Subcutaneous abdominal adipose tissue (tissue), 5 donors: ENCODE results near the gene MAP7D1.

Experiments used
- H3K27ac ChIP-seq: one replicate; pipeline ENCODE4 v1.7.0; 2013; ENCODE audit warnings: low read depth, mild to moderate bottlenecking, inconsistent platforms, low read length, moderate library complexity
- H3K27me3 ChIP-seq, 5 donors: one replicate each; pipeline ENCODE4 v1.7.0; 2013; ENCODE audit warnings: low read length in 5 of 5, inconsistent platforms in 1 of 5; ENCODE audit not compliant: control insufficient read depth in 5 of 5, insufficient read depth in 4 of 5
- H3K36me3 ChIP-seq, 5 donors: one replicate each; pipeline ENCODE4 v1.7.0; 2013; ENCODE audit warnings: low read length in 5 of 5; ENCODE audit not compliant: control insufficient read depth in 5 of 5, insufficient read depth in 5 of 5
- H3K4me1 ChIP-seq, 5 donors: one replicate each; pipeline ENCODE4 v1.7.0; 2013; ENCODE audit warnings: low read length in 5 of 5, mild to moderate bottlenecking in 3 of 5, moderate library complexity in 1 of 5; ENCODE audit not compliant: control insufficient read depth in 5 of 5, insufficient read depth in 5 of 5
- H3K4me3 ChIP-seq, 5 donors: one replicate each; pipeline ENCODE4 v1.7.0; 2013; ENCODE audit warnings: low read length in 5 of 5, low read depth in 1 of 5
- H3K9ac ChIP-seq, 5 donors: one replicate each; pipeline ENCODE4 v1.7.0; 2013; ENCODE audit warnings: low read length in 5 of 5, mild to moderate bottlenecking in 4 of 5, moderate library complexity in 3 of 5
- H3K9me3 ChIP-seq, 5 donors: one replicate each; pipeline ENCODE4 v1.7.0; 2013; ENCODE audit warnings: low read length in 5 of 5; ENCODE audit not compliant: control insufficient read depth in 5 of 5
- donor health status: healthy.
- donor health status: healthy.
- donor health status: healthy.
- donor health status: healthy.
- donor health status: healthy.

The MAP7D1 gene

DNA sequence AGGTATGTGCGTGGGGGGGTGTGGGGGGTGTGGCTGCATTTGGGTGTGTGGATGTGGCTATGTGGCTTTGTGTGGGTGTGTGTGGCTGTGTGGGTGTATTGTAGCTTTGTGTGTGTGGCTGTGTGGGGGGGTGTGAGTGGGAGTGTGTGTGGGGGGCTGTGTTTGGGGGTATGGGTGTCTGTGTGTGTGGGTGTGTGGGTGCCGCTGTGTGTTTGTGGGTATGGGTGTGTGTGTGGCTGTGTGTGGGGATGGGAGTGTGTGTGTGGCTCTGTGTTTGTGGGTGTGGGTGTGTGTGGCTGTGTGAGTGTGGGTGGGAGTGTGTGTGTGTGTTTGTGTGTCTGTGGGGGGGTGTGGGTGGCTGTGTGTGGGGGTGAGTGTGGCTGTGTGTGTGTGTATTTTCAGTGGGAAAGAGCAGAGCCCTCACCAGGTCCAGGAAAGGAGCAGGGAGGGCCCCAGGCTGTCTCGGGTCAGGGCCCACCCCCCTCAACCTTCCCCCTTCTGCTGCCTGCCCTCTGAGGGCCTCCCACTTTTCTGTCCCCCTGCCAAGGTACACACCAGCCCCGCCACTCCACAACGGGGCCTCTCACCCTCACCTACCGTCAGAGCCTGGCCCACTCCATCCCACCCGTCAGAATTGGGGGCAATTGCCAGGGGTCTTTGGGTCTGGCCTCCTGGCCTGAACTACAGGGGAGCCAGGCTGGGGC lies 29.0 kb upstream of the MAP7D1 start:
- no peak overlapping the region for H3K4me3 ChIP-seq
- peaks cover 3 to 20% (median 7%) of the 10 kb centered on the region in 5 donors for H3K27me3 ChIP-seq
- H3K4me1 ChIP-seq = peaks cover 0 to 32% (median 14%) of the 10 kb centered on the region in 5 donors
- H3K9me3 ChIP-seq = no peaks in the 10 kb centered on the region
- H3K36me3 ChIP-seq = no peaks in the 10 kb centered on the region
- no peak overlapping the region for H3K9ac ChIP-seq
- no peak overlapping the region for H3K27ac ChIP-seq

DNA sequence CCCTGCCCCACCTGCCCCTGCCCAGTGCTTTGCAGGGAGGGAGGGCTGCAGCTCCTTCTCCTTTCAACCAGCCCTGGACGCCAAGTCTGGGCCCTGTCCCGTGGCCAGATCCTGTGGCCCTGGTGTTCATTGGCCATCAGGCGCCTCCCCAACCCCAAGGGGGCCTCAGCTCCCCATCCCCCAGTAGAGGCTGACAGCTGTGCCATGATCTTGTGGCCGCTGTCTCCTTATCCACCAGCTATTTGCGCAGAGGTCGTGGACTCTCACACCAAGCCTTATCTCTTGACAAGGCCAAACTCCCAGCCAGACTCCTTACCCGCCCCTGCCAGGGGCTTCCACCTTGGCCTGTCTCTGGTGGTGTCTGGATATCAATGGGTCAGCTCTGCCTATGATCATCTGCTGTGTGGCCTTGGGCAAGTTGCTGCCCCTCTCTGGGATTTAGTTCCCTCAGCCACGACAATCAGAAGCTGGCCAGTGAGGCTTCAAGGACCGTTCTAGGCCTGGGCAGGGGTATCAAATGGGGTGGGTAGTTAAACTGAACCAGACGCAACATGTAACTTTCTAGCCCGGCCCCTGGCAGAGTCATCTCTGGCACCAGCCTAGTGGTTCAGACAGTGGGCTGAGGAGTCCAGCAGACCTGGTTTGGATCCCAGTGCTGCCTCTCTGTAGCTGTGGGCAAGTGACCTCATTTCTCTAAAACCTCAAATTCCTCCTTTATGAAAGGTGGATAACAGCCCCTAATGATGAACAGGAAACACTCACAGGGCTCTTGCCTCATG lies 27.6 kb upstream of the MAP7D1 start:
- H3K9ac ChIP-seq = peak overlapping the region in 1 of 5 donors; percentile 10
- H3K36me3 ChIP-seq = no peaks in the 10 kb centered on the region
- peaks cover 3 to 20% (median 7%) of the 10 kb centered on the region in 5 donors for H3K27me3 ChIP-seq
- H3K4me1 ChIP-seq = peaks cover 0 to 26% (median 14%) of the 10 kb centered on the region in 5 donors
- no peaks in the 10 kb centered on the region for H3K9me3 ChIP-seq
- H3K4me3 ChIP-seq = no peak overlapping the region
- no peak overlapping the region for H3K27ac ChIP-seq

DNA sequence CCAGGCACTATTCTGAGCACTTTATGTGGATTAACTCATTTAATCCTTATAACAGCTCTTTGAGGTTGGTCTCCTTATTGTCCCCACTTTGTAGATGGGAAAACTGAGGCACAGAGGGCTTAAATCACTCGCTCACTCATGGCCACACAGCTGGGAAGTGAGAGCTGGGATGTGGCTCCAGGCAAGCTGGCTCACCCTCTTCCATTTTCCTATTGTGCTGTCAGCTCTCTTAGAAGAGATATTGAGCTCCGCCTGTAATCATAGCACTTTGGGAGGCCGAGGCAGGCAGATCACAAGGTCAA lies 27.1 kb upstream of the MAP7D1 start:
- H3K4me1 ChIP-seq = peaks cover 0 to 21% (median 10%) of the 10 kb centered on the region in 5 donors
- H3K9ac ChIP-seq = peak overlapping the region in 1 of 5 donors; percentile 10
- peaks cover 3 to 20% (median 7%) of the 10 kb centered on the region in 5 donors for H3K27me3 ChIP-seq
- no peaks in the 10 kb centered on the region for H3K36me3 ChIP-seq
- H3K4me3 ChIP-seq = no peak overlapping the region
- no peak overlapping the region for H3K27ac ChIP-seq
- no peaks in the 10 kb centered on the region for H3K9me3 ChIP-seq

DNA sequence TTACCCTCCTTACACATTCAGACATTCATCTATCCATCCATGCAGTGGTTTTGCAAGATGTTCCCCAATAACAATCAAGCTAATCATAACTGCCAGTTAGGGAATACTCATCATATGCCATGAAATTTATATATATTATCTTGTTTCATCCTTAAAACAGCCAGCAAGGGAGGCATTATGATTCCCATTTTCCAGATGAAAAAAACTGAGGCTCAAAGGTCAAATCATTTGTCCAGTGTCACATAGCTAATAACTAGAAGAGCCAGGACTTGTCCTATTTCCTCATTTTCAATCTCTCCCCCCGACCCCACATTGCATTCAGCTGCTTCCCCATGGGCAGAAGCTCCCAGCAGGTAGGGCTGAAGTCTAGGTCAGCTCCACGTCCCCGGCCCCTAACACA lies 23.9 kb upstream of the MAP7D1 start:
- H3K36me3 ChIP-seq = peaks cover 0 to 12% (median 9%) of the 10 kb centered on the region in 5 donors
- no peak overlapping the region for H3K9ac ChIP-seq
- no peak overlapping the region for H3K27ac ChIP-seq
- no peak overlapping the region for H3K4me3 ChIP-seq
- H3K9me3 ChIP-seq = no peaks in the 10 kb centered on the region
- H3K4me1 ChIP-seq = peaks cover 2 to 20% (median 13%) of the 10 kb centered on the region in 5 donors
- no peaks in the 10 kb centered on the region for H3K27me3 ChIP-seq

DNA sequence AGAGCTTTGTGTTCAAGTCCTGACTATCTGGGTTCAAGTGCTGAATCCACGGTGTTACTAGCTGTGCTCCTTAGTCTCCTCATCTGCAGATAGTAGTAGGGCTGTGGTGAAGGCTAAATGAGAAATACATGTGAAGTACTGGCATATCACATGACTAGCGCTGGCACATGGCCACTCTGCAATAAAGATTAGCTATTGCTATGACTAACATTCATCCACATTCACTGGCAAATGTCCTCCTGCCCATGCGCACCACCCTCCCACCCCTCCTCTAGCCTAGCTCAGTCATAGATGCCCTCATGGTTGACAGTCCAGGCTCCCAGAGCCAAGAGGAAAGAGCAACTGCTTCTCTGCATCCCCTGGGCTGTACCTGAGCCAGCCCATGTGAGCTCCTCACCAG lies 22.5 kb upstream of the MAP7D1 start:
- Histone ChIP-seq H3K4me1 (peaks cover 2 to 20% (median 13%) of the 10 kb centered on the region in 5 donors), H3K27ac (no peak overlapping the region), H3K9ac (no peak overlapping the region)

DNA sequence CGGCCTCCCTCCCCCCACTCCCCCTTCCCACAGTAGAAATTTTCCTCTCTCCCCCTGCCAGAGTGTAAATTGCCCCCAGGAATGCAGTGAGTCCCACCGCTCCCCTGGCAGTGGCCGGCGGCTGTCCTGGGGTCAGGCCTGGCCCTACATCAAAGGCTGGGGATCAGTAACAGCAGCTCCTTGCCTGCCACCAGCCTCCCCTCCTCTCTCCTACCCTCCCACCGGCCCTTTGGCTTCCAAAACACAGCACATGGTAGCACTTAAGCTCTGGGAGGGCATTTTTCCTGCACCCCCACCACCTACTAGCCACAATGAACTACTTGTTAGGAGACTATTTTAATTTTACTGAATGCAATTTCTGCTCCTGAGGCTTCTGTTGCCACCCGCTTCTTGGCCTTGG lies 21.9 kb upstream of the MAP7D1 start:
- Histone ChIP-seq H3K36me3 (peaks cover 0 to 28% (median 26%) of the 10 kb centered on the region in 5 donors), H3K9me3 (no peaks in the 10 kb centered on the region), H3K9ac (peak overlapping the region in 1 of 5 donors; percentile 35), H3K27me3 (no peaks in the 10 kb centered on the region), H3K27ac (no peak overlapping the region), H3K4me3 (no peak overlapping the region), H3K4me1 (peaks cover 2 to 20% (median 13%) of the 10 kb centered on the region in 5 donors)

More for the DNA sequence above, 22.5 kb upstream of the MAP7D1 start:
- Histone ChIP-seq H3K36me3 (peaks cover 0 to 27% (median 23%) of the 10 kb centered on the region in 5 donors), H3K9me3 (no peaks in the 10 kb centered on the region), H3K4me3 (no peak overlapping the region), H3K27me3 (no peaks in the 10 kb centered on the region)

DNA sequence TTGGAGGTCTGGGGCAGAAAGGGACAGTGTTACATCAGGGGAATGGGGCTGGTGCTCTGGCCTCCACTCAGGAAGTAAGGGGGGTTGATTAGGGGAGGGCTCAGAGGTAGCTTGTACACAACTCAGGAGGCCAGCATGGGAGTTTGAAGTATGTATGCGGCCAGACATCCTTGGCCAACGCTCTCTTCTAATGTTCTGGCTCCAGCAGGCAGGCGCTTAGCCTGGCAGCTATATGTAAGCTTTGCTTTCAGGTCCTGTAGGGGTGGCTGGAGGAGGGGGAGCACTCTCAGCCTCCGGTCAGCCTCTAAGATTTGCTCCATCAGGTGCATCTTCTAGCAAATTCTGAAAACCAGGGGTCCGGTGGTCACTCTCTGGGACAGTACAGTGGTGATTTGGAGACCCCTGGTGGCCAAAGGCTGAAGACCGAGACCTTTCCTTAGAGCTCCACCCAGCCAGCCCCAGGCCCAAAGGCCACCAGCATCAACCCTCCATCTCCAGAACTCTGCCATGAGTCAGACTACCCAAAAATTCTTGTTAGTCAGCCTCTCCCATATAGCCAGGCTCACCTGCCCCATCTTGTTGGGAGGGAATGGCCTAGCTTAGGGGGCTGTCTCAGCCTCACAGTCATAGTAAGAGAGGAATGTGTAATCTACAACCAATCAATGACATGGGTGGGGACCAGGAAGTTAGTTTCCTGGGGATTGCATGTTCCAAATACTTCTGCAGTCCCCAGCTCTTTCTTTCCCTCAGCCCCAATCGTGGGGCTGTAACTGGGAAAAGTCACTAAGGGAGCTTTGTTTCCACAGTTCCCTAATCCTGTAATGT lies 21.2 kb upstream of the MAP7D1 start:
- no peak overlapping the region for H3K4me3 ChIP-seq
- H3K9me3 ChIP-seq = no peaks in the 10 kb centered on the region
- H3K27me3 ChIP-seq = no peaks in the 10 kb centered on the region
- H3K9ac ChIP-seq = peak overlapping the region in 1 of 5 donors; percentile 35
- H3K36me3 ChIP-seq = peaks cover 4 to 33% (median 30%) of the 10 kb centered on the region in 5 donors
- H3K4me1 ChIP-seq = peaks cover 2 to 20% (median 13%) of the 10 kb centered on the region in 5 donors
- H3K27ac ChIP-seq = peak overlapping the region; percentile 65

DNA sequence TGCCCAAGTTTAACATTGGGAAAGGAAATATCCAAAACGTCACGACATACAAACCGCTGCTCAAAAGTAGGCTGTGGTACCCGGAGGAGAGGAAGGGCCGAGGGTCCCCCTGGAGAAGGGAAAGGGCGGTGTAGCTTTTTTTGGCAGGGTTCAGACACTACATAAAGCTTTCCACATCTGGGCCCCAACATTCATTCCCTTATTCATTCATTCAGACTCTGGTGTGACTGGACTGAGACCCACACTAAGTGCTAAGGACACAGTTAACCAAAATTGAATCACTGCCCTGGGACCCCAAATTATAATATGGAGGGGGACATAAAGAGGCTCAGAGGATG lies 20.7 kb upstream of the MAP7D1 start:
- Histone ChIP-seq H3K4me1 (peaks cover 2 to 25% (median 13%) of the 10 kb centered on the region in 5 donors), H3K27ac (peak overlapping the region; percentile 65), H3K27me3 (no peaks in the 10 kb centered on the region), H3K4me3 (no peak overlapping the region), H3K36me3 (peaks cover 6 to 38% (median 34%) of the 10 kb centered on the region in 5 donors), H3K9me3 (no peaks in the 10 kb centered on the region), H3K9ac (peak overlapping the region in 1 of 5 donors; percentile 12)

DNA sequence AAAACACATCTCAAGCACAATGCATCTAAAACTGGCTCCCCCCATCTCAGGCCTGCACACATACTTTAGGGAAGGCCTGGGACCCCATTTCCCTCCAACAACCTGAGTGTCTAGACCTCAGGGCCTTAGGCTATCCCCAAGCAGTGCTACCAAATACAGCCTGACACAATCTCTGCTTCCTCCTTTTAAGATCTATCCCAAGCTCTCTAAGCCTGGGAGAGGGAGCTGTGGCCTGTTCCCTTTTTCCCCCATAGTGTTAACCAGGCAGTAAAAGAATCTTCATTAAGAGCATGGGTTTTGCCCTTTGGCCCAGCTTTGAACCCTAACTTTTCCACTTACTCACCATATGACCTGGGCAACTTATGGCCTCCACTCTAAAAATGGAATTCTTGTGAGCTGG lies 20.2 kb upstream of the MAP7D1 start:
- peaks cover 6 to 38% (median 34%) of the 10 kb centered on the region in 5 donors for H3K36me3 ChIP-seq
- H3K4me3 ChIP-seq = no peak overlapping the region
- H3K27ac ChIP-seq = peak overlapping the region; percentile 65
- peaks cover 2 to 29% (median 15%) of the 10 kb centered on the region in 5 donors for H3K4me1 ChIP-seq
- no peaks in the 10 kb centered on the region for H3K27me3 ChIP-seq
- no peaks in the 10 kb centered on the region for H3K9me3 ChIP-seq
- H3K9ac ChIP-seq = peak overlapping the region in 2 of 5 donors; percentile 12 to 30
